ENCODE results near the gene CHGA. TPM values are rescaled to one million over a fixed set of nuclear protein-coding genes. Genes with fewer than 3 reads are reported as not detected.

The CHGA gene
- total and polyA plus RNA-seq, 2 experiments from 2014 or later, result 40.5 to 61.3 TPM

DNA sequence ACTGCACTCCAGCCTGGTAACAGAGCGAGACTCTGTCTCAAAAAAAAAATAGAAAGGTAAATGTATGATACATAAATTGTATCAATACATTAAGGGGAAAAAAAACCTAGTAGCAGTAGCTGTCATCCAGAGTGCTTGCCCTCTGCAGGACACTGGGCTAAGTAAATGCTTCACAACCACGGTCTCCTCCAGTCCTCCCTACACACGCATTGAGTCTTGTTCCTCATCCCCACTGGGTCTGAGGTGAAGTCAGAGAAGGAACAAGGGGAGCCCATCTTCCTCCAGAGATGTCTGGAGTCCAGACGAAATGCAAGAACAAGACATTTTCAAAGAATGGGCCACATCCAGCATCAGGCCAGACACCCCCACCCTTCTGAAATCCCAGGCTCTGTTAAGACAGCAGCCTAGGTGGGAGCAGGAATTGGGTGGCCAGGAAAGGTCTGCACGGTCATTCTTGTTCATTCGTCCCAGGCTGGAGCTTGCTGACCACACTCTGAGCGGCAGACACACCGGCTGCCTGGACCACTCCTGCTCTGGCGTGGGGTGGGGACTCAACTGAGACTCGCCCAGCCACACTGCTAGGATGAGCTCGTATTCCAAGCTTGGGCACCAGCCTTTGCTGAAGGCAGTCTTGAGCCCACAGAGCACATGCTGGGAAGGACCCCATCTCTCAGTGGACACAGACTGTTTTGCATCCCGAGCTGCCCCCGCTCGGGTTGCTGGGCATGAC, 45.5 kb downstream of the CHGA start:
- H3K9me3 ChIP-seq (ENCODE audit: low read depth), result no peaks in the 10 kb centered on the region
- no peak overlapping the region for H3K4me2 ChIP-seq
- H3K9me2 ChIP-seq (replicated peaks; ENCODE audit: insufficient read depth), result no peaks in the 10 kb centered on the region
- H3K36me3 ChIP-seq (replicated peaks; ENCODE audit: insufficient read depth, low read depth), result no peaks in the 10 kb centered on the region
- no peak overlapping the region for H3K27ac ChIP-seq
- H2AFZ ChIP-seq, result no peak overlapping the region
- H3K4me1 ChIP-seq (ENCODE audit: insufficient read depth), result peaks cover 15% of the 10 kb centered on the region
- H3K79me2 ChIP-seq, result peaks cover 35% of the 10 kb centered on the region
- no peak for DNase-seq (ENCODE audit: low spot score)
- TF ChIP-seq CTCF (IDR thresholded peaks at IDR 0.05; ENCODE audit: poor library complexity), result no peak
- no peak for TF ChIP-seq EZH2 (IDR thresholded peaks at IDR 0.05; ENCODE audit: borderline replicate concordance)
- no peak for TF ChIP-seq EZH2phosphoT487 (IDR thresholded peaks at IDR 0.05; ENCODE audit: low read depth, severe bottlenecking, unreplicated experiment)
- no peaks in the 10 kb centered on the region for H4K20me1 ChIP-seq (ENCODE audit: insufficient read depth, poor library complexity, severe bottlenecking)
- H3K27me3 ChIP-seq, result no peaks in the 10 kb centered on the region
- H3K4me3 ChIP-seq, result no peak overlapping the region
- WGBS (ENCODE audit: low lambda C conversion rate, missing lambda C conversion rate), result 96% methylated on average over 14 of the region's 14 CpGs

- Histone ChIP-seq H3K9me2 (replicated peaks; ENCODE audit: insufficient read depth) (no peaks in the 10 kb centered on the region), H4K20me1 (ENCODE audit: insufficient read depth, poor library complexity, severe bottlenecking) (no peaks in the 10 kb centered on the region), H3K36me3 (replicated peaks; ENCODE audit: insufficient read depth, low read depth) (no peaks in the 10 kb centered on the region), H3K4me3 (no peak overlapping the region), H3K79me2 (peaks cover 35% of the 10 kb centered on the region), H3K27ac (no peak overlapping the region), H3K4me1 (ENCODE audit: insufficient read depth) (peaks cover 10% of the 10 kb centered on the region), H3K27me3 (no peaks in the 10 kb centered on the region), H2AFZ (no peak overlapping the region), H3K9me3 (ENCODE audit: low read depth) (no peaks in the 10 kb centered on the region), H3K4me2 (no peak overlapping the region)
- no peak for DNase-seq (ENCODE audit: low spot score)
- 98% methylated on average over 10 of the region's 10 CpGs for WGBS (ENCODE audit: low lambda C conversion rate, missing lambda C conversion rate)
- TF ChIP-seq EZH2 (IDR thresholded peaks at IDR 0.05; ENCODE audit: borderline replicate concordance), result no peak
- TF ChIP-seq EZH2phosphoT487 (IDR thresholded peaks at IDR 0.05; ENCODE audit: low read depth, severe bottlenecking, unreplicated experiment), result no peak
- no peak for TF ChIP-seq CTCF (IDR thresholded peaks at IDR 0.05; ENCODE audit: poor library complexity)
Observed at GRCh38 chr14:92969430-92969829, 46.5 kb downstream of the CHGA start.

GRCh38 chr14:92969871-92970270, 46.9 kb downstream of the CHGA start:
- no peaks in the 10 kb centered on the region for H3K27me3 ChIP-seq
- H3K27ac ChIP-seq, result no peak overlapping the region
- H3K36me3 ChIP-seq (replicated peaks; ENCODE audit: insufficient read depth, low read depth), result no peaks in the 10 kb centered on the region
- H3K9me2 ChIP-seq (replicated peaks; ENCODE audit: insufficient read depth), result no peaks in the 10 kb centered on the region
- TF ChIP-seq EZH2 (IDR thresholded peaks at IDR 0.05; ENCODE audit: borderline replicate concordance) (no peak), EZH2phosphoT487 (IDR thresholded peaks at IDR 0.05; ENCODE audit: low read depth, severe bottlenecking, unreplicated experiment) (no peak), CTCF (IDR thresholded peaks at IDR 0.05; ENCODE audit: poor library complexity) (no peak)
- peaks cover 35% of the 10 kb centered on the region for H3K79me2 ChIP-seq
- DNase-seq (ENCODE audit: low spot score), result no peak
- peaks cover 7% of the 10 kb centered on the region for H3K4me1 ChIP-seq (ENCODE audit: insufficient read depth)
- no peak overlapping the region for H2AFZ ChIP-seq
- WGBS (ENCODE audit: low lambda C conversion rate, missing lambda C conversion rate), result 89% methylated on average over 12 of the region's 12 CpGs
- no peaks in the 10 kb centered on the region for H4K20me1 ChIP-seq (ENCODE audit: insufficient read depth, poor library complexity, severe bottlenecking)
- H3K9me3 ChIP-seq (ENCODE audit: low read depth), result no peaks in the 10 kb centered on the region
- H3K4me2 ChIP-seq, result no peak overlapping the region
- H3K4me3 ChIP-seq, result no peak overlapping the region

Measured in hepatocyte (in vitro differentiated cells).